Renal cortical epithelial cell (primary cell): ENCODE data around the gene CACNA1C. TPM values are rescaled to one million over a fixed set of nuclear protein-coding genes. Genes with fewer than 3 reads are reported as not detected.

Source experiments
- DNase-seq: peaks from one replicate; pipeline ENCODE4 v3.0.0-alpha.2; 2011; ENCODE audit warnings: low read depth
- total RNA-seq: library from RNA; depleted of rRNA; stranded (reverse); fragments of >200 nt; gene quantifications from 2 replicates; pipeline ENCODE4 v1.2.3, GENCODE V29; 2014

The CACNA1C gene
- total RNA-seq, 1 donor from 2014 or later = 0.05 TPM

- no peak for DNase-seq
These were observed 179.2 kb downstream of the CACNA1C start for GRCh38 chr12:2231956-2232355.

GRCh38 chr12:2233034-2233433 is 180.2 kb downstream of the CACNA1C start:
- no peak for DNase-seq

GRCh38 chr12:2234091-2234490 is 181.3 kb downstream of the CACNA1C start:
- DNase-seq = no peak

GRCh38 chr12:2234646-2235350 is 182.0 kb downstream of the CACNA1C start:
- no peak for DNase-seq

GRCh38 chr12:2236506-2237294 is 183.9 kb downstream of the CACNA1C start:
- no peak for DNase-seq

GRCh38 chr12:2238111-2238510 is 185.3 kb downstream of the CACNA1C start:
- no peak for DNase-seq

GRCh38 chr12:2239381-2239871 is 186.6 kb downstream of the CACNA1C start:
- DNase-seq = no peak

- no peak for DNase-seq
These were observed 187.6 kb downstream of the CACNA1C start for GRCh38 chr12:2240390-2240789.

- DNase-seq = no peak
These were observed 188.2 kb downstream of the CACNA1C start for GRCh38 chr12:2240984-2241383.

GRCh38 chr12:2242216-2242615 is 189.4 kb downstream of the CACNA1C start:
- DNase-seq = no peak

- no peak for DNase-seq
These were observed 190.0 kb downstream of the CACNA1C start for GRCh38 chr12:2242816-2243215.

GRCh38 chr12:2243275-2243674 is 190.5 kb downstream of the CACNA1C start:
- DNase-seq = no peak

- peak; percentile 62 for DNase-seq
These were observed 191.4 kb downstream of the CACNA1C start for GRCh38 chr12:2244013-2244861.

- no peak for DNase-seq
These were observed 193.6 kb downstream of the CACNA1C start for GRCh38 chr12:2246358-2246757.

- DNase-seq = no peak
These were observed 194.3 kb downstream of the CACNA1C start for GRCh38 chr12:2247120-2247519.

- no peak for DNase-seq
These were observed 194.8 kb downstream of the CACNA1C start for GRCh38 chr12:2247596-2247995.

- DNase-seq = no peak
These were observed 195.5 kb downstream of the CACNA1C start for GRCh38 chr12:2248087-2248900.

GRCh38 chr12:2248901-2249381 is 196.2 kb downstream of the CACNA1C start:
- DNase-seq = peak; percentile 41

GRCh38 chr12:2250797-2251196 is 198.0 kb downstream of the CACNA1C start:
- DNase-seq = no peak

GRCh38 chr12:2251526-2252209 is 198.9 kb downstream of the CACNA1C start:
- no peak for DNase-seq
